ENCODE results near the gene IPO5.

DNA sequence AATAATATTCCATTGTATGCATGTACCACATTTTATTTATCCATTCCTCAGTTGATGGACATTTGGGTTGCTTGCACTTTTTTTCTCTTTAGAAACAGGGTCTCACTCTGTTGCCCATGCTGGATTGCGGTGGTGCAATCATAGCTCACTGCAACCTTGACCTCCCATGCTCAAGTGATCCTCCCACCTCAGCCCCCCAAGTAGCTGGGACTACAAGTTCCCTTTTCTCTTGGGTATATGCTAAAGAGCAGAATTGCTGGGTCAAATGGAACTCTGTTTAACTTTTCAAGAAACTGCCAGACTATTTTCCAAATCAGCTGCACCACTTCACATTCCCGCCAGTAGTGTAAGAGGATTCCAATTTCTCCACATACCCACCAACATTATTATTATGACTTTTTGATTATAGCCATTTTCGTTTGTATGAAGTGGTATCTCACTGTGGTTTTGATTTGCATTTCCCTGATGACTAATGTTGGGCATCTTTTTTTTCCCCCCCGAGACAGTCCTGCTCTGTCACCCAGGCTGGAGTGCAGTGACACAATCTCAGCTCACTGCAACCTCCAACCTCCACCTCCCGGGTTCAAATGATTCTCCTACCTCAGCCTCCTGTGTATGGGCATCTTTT is 7.6 kb upstream of the IPO5 start:
- TF ChIP-seq CTCF (IDR thresholded peaks at IDR 0.05) (no peak), POLR2AphosphoS5 (IDR thresholded peaks at IDR 0.05) (no peak), EP300 (IDR thresholded peaks at IDR 0.05) (no peak), POLR2A (IDR thresholded peaks at IDR 0.05; ENCODE audit: low read depth) (no peak)

Data from esophagus muscularis mucosa (tissue), 4 donors.